Effector memory CD8-positive, alpha-beta T cell (primary cell): ENCODE data around the gene LRRC74B.

Experiments
- ATAC-seq: fragments of 150-1000 bp; cut with Tn5 transposase; replicated peaks from 2 replicates; pipeline ENCODE4 v1.10.0; 2021; ENCODE audit warnings: mild to moderate bottlenecking, moderate library complexity
- DNase-seq, 3 experiments: peaks; one replicate each; pipeline ENCODE4 v3.0.0; 2021
- H3K27ac Mint-ChIP-seq, 2 donors: one replicate each; pipeline ENCODE4 v1.8.0; 2022; ENCODE audit warnings: mild to moderate bottlenecking in 2 of 2, mixed read lengths in 2 of 2, moderate library complexity in 2 of 2
- H3K27me3 Mint-ChIP-seq, 2 donors: one replicate each; pipeline ENCODE4 v1.8.0; 2022; ENCODE audit warnings: mixed read lengths in 2 of 2
- H3K36me3 Mint-ChIP-seq: one replicate; pipeline ENCODE4 v1.8.0; 2022; ENCODE audit warnings: mild to moderate bottlenecking, moderate library complexity, mixed read lengths; ENCODE audit not compliant: insufficient read depth
- H3K4me1 Mint-ChIP-seq, 2 donors: one replicate each; pipeline ENCODE4 v1.8.0; 2022; ENCODE audit warnings: low read depth in 2 of 2, mixed read lengths in 2 of 2
- H3K4me3 Mint-ChIP-seq, 2 donors: one replicate each; pipeline ENCODE4 v1.8.0; 2022; ENCODE audit warnings: mild to moderate bottlenecking in 2 of 2, mixed read lengths in 2 of 2, moderate library complexity in 2 of 2
- H3K9me3 Mint-ChIP-seq, 2 donors: one replicate each; pipeline ENCODE4 v1.8.0; 2022; ENCODE audit warnings: mixed read lengths in 2 of 2
- total RNA-seq, 9 experiments: gene quantifications; one replicate each; lab custom pipeline; 2026; lab: John Stamatoyannopoulos, UW

Gene LRRC74B
- total RNA-seq: 0 to 0.29 (median 0) reads per million in 9 experiments

DNA sequence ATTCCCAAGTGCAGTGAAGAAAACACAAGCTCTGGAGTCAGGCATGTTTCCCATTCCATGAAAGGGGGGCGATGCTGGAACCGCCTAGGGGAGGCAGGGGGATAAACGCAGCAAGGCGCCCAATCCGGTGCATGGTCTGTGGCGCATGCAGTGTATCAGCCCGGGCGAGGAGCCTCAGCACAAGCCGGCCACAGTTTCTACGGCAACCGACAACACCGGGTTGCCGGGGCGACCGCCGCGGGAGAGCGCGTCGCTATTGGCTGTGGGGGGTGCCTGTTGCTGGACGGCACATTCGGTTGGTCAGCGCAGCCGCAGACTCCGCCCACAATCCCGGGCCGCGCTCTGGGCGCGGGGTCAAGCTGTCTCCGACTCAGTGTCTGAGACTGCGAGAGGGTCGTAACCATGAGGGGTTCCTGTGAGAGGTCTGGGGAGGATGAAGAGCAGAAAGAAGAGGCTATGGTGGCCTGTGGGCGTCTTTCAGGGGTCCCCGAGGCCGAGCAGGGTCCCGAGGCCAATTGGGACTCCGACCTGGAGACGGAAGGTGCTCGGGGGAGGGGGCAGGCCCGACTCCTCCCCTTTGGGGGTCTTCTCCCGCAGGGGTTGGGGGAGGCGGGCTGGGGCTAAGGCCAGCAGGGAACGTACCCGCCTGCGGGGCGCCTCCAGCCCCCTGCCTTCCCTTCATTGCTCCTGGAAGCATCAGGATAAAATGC, at the start of gene LRRC74B:
Gene LRRC74B (plus strand): TSS at position 362 of the 710 bp plus-strand sequence. CDS start 41 bp downstream, at position 403.
- H3K27ac Mint-ChIP-seq: peak within 1 kb of the TSS; percentile 93 to 95
- H3K4me1 Mint-ChIP-seq: peaks cover 24 to 25% of the 10 kb centered on the region in 2 donors
- no peaks in the 10 kb centered on the region for H3K9me3 Mint-ChIP-seq
- DNase-seq: peak; percentile 56 to 62 (median 60)
- H3K36me3 Mint-ChIP-seq: peaks cover 6% of the 10 kb centered on the region
- peak within 1 kb of the TSS; percentile 60 to 80 for H3K4me3 Mint-ChIP-seq
- ATAC-seq: peak; percentile 96
- peaks cover 18 to 40% of the 10 kb centered on the region in 2 donors for H3K27me3 Mint-ChIP-seq

- DNase-seq (no peak), ATAC-seq (no peak)
- no peaks in the 10 kb centered on the region for H3K9me3 Mint-ChIP-seq
- no peak overlapping the region for H3K27ac Mint-ChIP-seq
- H3K36me3 Mint-ChIP-seq: peaks cover 40% of the 10 kb centered on the region
- no peaks in the 10 kb centered on the region for H3K27me3 Mint-ChIP-seq
- H3K4me1 Mint-ChIP-seq: peaks cover 5 to 8% of the 10 kb centered on the region in 2 donors
- H3K4me3 Mint-ChIP-seq: no peak overlapping the region
Measured at GRCh38 chr22:20996031-20996410, 49.7 kb upstream of the LRRC74B start.

DNA sequence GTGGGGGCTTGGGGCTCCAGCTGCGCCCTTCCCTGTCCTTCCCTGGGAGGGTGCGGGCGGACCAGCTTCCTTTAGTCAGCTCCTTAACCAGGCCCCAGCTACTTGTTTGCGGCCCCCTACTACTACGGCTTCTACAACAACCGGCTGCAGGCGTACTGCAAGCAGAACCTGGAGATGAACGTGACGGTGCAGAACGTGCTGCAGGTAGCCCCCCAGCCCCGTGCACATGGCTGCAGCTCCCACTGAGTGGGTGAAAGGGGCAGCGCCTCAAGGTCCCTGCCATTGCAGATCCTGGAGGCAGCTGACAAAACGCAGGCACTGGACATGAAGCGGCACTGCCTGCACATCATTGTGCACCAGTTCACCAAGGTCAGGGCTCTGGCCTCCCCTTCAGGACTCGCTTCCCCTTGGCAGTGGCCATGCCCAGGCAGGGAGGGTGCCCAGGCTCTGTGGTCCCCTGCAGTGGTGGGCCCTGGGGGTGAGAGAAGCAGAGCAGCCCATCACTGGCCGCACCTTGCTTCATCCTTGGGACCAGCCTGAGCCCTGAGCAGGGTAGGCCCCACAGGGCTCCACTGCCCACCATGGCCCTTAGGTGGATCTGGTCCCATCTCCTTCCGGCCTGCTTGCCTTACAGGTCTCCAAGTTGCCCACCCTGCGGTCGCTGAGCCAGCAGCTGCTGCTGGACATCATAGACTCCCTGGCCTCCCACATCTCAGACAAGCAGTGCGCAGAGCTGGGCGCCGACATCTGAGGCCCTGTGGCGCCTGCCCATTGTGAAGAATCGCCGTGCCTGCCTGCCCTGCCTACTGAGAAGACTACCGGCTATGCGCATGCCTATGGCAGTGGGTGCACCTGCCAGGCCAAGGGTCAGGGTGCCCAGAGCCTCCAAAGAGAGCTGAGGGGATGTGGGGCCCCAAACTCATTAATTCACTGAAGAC, 48.9 kb upstream of the LRRC74B start:
- Mint-ChIP-seq H3K9me3 (no peaks in the 10 kb centered on the region), H3K27ac (no peak overlapping the region), H3K4me3 (no peak overlapping the region), H3K27me3 (no peaks in the 10 kb centered on the region), H3K4me1 (peaks cover 11 to 14% of the 10 kb centered on the region in 2 donors), H3K36me3 (peaks cover 46% of the 10 kb centered on the region)
- ATAC-seq (no peak), DNase-seq (no peak)

DNA sequence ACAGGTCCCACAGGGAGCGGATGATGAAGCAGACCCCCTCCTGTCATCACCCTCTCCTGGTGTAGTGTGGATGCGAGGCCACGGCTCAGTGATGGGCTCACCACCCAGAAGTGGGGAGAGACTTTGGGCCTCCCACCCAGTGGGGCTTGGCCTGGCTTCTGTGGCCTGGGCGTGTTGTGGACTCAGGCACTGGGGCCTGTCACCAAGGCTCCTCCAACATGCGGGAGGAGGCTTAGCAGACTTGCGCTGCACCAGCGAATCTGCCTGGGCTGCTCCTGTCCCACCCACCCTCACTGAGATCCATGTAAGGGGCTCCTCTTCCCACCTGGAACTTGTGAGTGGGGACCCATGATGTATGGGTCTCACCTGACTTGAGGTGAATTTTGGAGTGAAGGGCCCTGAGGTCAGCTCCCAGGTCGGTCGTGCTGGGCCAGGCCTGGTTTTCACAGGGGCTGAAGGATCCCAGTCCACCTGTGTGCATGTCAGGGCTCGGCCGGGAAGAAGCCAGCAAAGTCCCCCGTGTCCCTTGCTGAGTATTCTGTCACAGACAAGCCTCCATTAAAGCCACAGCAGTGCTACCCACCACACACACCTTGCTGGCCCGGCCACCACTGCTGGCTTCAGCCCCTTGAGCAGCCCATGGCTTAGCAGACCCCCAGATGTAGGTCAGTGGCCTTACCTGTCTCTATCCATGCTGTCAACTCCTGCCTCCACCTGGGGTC, 48.0 kb upstream of the LRRC74B start:
- Mint-ChIP-seq H3K4me3 (no peak overlapping the region), H3K4me1 (peaks cover 12 to 17% of the 10 kb centered on the region in 2 donors), H3K27me3 (no peaks in the 10 kb centered on the region), H3K27ac (peak overlapping the region in 1 of 2 donors; percentile 100), H3K36me3 (peaks cover 54% of the 10 kb centered on the region), H3K9me3 (no peaks in the 10 kb centered on the region)
- no peak for DNase-seq
- no peak for ATAC-seq

DNA sequence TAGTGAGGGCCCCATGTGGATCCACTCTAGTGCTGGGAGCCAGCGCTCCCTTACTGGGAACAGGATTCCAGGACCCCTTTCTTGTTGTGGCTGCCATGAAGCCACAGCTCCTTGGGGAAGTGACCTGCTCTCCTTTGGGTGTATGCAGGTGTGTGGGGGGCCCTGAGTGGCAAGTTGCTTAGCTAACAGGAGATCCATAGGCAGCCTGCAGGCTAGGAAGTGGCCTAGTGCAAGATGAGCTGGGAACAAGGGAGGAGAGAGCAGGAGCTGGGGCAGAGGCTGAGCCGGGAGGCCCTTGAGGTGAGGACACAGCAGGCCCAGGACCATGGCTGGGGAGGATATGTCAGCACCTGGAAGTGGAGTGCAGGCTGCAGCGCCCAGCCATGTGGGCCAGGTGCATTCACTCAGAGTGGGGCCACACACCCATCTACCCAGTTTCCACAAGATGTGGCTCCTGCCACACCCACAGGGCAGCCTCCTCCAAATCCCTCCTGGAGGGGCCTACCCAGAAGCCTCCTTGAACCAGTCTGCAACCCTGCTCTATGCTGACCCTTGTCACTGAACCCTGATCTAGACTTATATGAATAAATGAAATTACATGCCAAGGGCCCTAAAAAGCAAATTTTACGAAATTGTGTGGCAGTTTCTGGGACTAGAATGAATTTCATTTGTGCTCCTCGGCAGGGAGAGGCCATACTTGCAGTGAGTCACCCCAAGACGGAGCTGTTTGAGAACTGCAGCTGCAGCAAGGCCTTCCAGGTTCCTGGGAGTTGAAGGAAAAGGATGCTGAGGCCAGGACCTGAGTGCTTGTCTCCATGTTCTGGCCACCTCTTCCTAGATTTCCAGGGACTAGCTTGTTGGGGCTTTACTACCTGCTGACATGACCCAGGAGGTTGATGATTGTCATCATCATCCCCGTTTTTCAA, 47.1 kb upstream of the LRRC74B start:
- Mint-ChIP-seq H3K27me3 (no peaks in the 10 kb centered on the region), H3K4me3 (no peak overlapping the region), H3K9me3 (no peaks in the 10 kb centered on the region), H3K4me1 (peaks cover 22 to 27% of the 10 kb centered on the region in 2 donors), H3K36me3 (peaks cover 58% of the 10 kb centered on the region), H3K27ac (peak overlapping the region in 1 of 2 donors; percentile 100)
- DNase-seq (no peak), ATAC-seq (no peak)

- ATAC-seq (no peak), DNase-seq (no peak)
- Mint-ChIP-seq H3K27ac (peak overlapping the region in 1 of 2 donors; percentile 100), H3K27me3 (no peaks in the 10 kb centered on the region), H3K4me3 (peak overlapping the region; percentile 93 to 97), H3K4me1 (peaks cover 22 to 27% of the 10 kb centered on the region in 2 donors), H3K36me3 (peaks cover 58% of the 10 kb centered on the region), H3K9me3 (no peaks in the 10 kb centered on the region)
Measured at GRCh38 chr22:20999350-21000206, 46.2 kb upstream of the LRRC74B start.

GRCh38 chr22:21000207-21000986, 45.3 kb upstream of the LRRC74B start:
- Mint-ChIP-seq H3K27ac (peak overlapping the region; percentile 99 to 100), H3K36me3 (peaks cover 56% of the 10 kb centered on the region), H3K4me3 (peak overlapping the region; percentile 93 to 97), H3K27me3 (no peaks in the 10 kb centered on the region), H3K9me3 (no peaks in the 10 kb centered on the region), H3K4me1 (peaks cover 22 to 27% of the 10 kb centered on the region in 2 donors)
- DNase-seq: no peak
- no peak for ATAC-seq

DNA sequence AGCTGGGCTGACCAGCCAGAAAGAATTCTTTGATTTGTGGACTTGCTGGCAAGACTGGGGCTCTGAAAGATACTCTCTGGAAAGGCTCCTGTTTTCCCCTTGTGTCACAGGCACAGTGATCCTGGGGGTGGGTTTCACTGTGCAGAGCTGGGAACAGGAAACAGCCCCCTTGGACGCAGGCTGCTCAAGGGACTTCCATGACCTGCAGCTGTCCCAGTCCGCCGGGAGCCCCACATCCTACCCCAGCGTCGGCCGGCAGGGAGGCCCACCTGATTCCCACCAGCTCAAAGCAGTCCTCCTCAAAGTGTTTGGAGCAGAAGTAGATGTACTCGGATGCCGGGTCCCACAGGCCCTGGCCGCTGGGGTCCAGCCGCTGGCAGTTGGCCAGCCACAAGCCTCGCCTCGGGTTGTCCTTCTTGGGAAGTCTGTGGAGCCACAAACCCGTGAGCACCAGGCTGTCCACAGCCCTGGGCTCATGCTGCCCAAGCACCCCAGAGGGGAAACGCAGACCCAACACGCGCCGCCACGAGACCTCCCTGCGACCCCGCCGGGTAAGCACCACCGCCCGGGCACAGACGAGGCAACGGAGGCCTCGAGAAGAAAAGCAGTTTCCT, 44.7 kb upstream of the LRRC74B start:
- H3K27me3 Mint-ChIP-seq: no peaks in the 10 kb centered on the region
- DNase-seq: no peak
- H3K27ac Mint-ChIP-seq: peak overlapping the region; percentile 99 to 100
- H3K4me3 Mint-ChIP-seq: peak overlapping the region; percentile 93 to 97
- H3K9me3 Mint-ChIP-seq: no peaks in the 10 kb centered on the region
- H3K36me3 Mint-ChIP-seq: peaks cover 54% of the 10 kb centered on the region
- H3K4me1 Mint-ChIP-seq: peaks cover 22 to 27% of the 10 kb centered on the region in 2 donors
- no peak for ATAC-seq

DNA sequence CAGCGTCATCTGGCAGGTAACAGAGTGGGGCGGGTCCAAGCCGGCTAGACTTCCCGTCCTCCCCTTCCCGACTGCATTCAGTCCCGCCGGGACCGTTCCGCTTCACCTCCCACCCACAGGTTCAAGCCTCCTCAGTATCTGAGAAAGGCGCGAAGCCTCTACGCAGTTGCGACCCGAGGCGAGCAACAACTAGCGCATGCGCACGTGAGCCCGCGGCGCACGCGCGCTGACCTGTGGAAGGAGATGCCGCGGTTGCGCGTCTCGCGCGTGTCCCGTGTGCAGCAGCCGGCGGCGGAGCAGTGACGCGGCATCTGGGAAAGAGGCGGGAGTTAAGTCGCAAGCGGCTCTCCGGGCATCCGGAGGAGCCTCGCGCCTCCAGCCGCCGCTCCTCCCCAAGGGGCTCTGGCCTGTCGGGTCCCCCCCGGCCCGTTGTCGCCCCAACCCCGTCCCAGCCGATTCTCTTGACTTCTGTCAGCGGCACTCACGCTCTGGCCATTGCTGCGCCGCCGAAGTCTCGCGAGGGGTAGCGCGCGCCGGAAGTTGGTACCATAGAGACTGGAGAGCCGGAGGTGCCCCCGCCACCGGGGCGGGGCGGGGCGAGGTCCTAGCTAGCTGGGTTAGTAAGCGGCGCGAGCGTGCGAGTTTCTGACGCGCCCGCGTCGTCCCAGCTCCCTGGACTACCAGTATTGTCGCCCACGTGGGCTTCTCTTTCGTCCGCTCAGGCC, 44.0 kb upstream of the LRRC74B start, which contains the start of gene THAP7:
Gene THAP7 (minus strand): TSS at position 518 of the 725 bp plus-strand sequence. CDS start 207 bp downstream, at position 311.
- Mint-ChIP-seq H3K4me1 (peaks cover 22 to 27% of the 10 kb centered on the region in 2 donors), H3K27ac (peak within 1 kb of the TSS; percentile 99 to 100), H3K9me3 (no peaks in the 10 kb centered on the region), H3K36me3 (peaks cover 51% of the 10 kb centered on the region), H3K4me3 (peak within 1 kb of the TSS; percentile 93 to 97), H3K27me3 (no peaks in the 10 kb centered on the region)
- ATAC-seq (peak; percentile 88), DNase-seq (peak; percentile 94 to 96 (median 96))

GRCh38 chr22:21003782-21004181, 42.0 kb upstream of the LRRC74B start:
- ATAC-seq: no peak
- peak overlapping the region in 1 of 2 donors; percentile 100 for H3K27ac Mint-ChIP-seq
- H3K36me3 Mint-ChIP-seq: peaks cover 36% of the 10 kb centered on the region
- H3K27me3 Mint-ChIP-seq: no peaks in the 10 kb centered on the region
- peak overlapping the region; percentile 93 to 97 for H3K4me3 Mint-ChIP-seq
- no peaks in the 10 kb centered on the region for H3K9me3 Mint-ChIP-seq
- peaks cover 18 to 26% of the 10 kb centered on the region in 2 donors for H3K4me1 Mint-ChIP-seq
- no peak for DNase-seq
